ENCODE measurements around the gene DIRAS3.
"Not testable (repeated sequence)": the region's sequence is repeated elsewhere in the genome, so short reads cannot be mapped to it uniquely, and the experiment has no call there.

The DIRAS3 gene

GRCh38 chr1:68024635-68025338 lies 25.6 kb downstream of the DIRAS3 start:
- DNase-seq (ENCODE audit: low spot score): no peak

GRCh38 chr1:68016381-68016780 lies 34.0 kb downstream of the DIRAS3 start:
- peak; percentile 29 for DNase-seq (ENCODE audit: low spot score)

GRCh38 chr1:68015971-68016370 lies 34.5 kb downstream of the DIRAS3 start:
- DNase-seq (ENCODE audit: low spot score): no peak

- DNase-seq (ENCODE audit: low spot score): no peak
These were observed 35.1 kb downstream of the DIRAS3 start for GRCh38 chr1:68015369-68015768.

GRCh38 chr1:68013351-68013750 lies 37.1 kb downstream of the DIRAS3 start:
- no peak for DNase-seq (ENCODE audit: low spot score)

GRCh38 chr1:68011657-68012375 lies 38.6 kb downstream of the DIRAS3 start:
- DNase-seq (ENCODE audit: low spot score): no peak

GRCh38 chr1:68010543-68010942 lies 39.9 kb downstream of the DIRAS3 start:
- DNase-seq (ENCODE audit: low spot score): no peak

GRCh38 chr1:68010090-68010489 lies 40.3 kb downstream of the DIRAS3 start:
- peak; percentile 20 for DNase-seq (ENCODE audit: low spot score)

- DNase-seq (ENCODE audit: low spot score): not testable (repeated sequence)
These were observed 46.8 kb downstream of the DIRAS3 start for GRCh38 chr1:68003626-68004025.

- no peak for DNase-seq (ENCODE audit: low spot score)
These were observed 50.2 kb downstream of the DIRAS3 start for GRCh38 chr1:68000191-68000590.

GRCh38 chr1:67997746-67998145 lies 52.7 kb downstream of the DIRAS3 start:
- no peak for DNase-seq (ENCODE audit: low spot score)
